ENCODE measurements around the gene CXCL11. TPM values are rescaled to one million over a fixed set of nuclear protein-coding genes. Genes with fewer than 3 reads are reported as not detected.

Gene CXCL11
- total RNA-seq, 1 experiment from 2014 or later, result not detected

GRCh38 chr4:76013540-76013939 lies 22.3 kb downstream of the CXCL11 start:
- no peak for DNase-seq
- Histone ChIP-seq H3F3A (ENCODE audit: insufficient read depth, low read depth) (no peaks in the 10 kb centered on the region), H3K36me3 (ENCODE audit: low read depth) (no peaks in the 10 kb centered on the region), H3K4me1 (replicated peaks; ENCODE audit: insufficient read depth) (peaks cover 6% of the 10 kb centered on the region; the same call in 1 of the 2 replicates), H3K9me2 (ENCODE audit: insufficient read depth) (no peaks in the 10 kb centered on the region), H3K79me2 (ENCODE audit: low read depth) (no peaks in the 10 kb centered on the region), H3K27ac (no peak overlapping the region), H2AFZ (no peak overlapping the region), H3K4me3 (no peak overlapping the region), H3K4me2 (no peak overlapping the region), H3K27me3 (ENCODE audit: insufficient read depth, low read depth) (no peaks in the 10 kb centered on the region), H3K9me3 (ENCODE audit: insufficient read depth, low read depth) (no peaks in the 10 kb centered on the region), H4K20me1 (ENCODE audit: insufficient read depth) (no peaks in the 10 kb centered on the region)
- POLR2A ChIA-PET (ENCODE audit: unreplicated experiment), result no interaction called here
- CTCF ChIA-PET, result no interaction called here
- intact Hi-C loops (cut with micrococcal nuclease; ENCODE audit: unreplicated experiment), result no loop called here
- TF ChIP-seq EZH2 (IDR thresholded peaks at IDR 0.05; ENCODE audit: low read depth), result no peak
- TF ChIP-seq, protein P1, sequence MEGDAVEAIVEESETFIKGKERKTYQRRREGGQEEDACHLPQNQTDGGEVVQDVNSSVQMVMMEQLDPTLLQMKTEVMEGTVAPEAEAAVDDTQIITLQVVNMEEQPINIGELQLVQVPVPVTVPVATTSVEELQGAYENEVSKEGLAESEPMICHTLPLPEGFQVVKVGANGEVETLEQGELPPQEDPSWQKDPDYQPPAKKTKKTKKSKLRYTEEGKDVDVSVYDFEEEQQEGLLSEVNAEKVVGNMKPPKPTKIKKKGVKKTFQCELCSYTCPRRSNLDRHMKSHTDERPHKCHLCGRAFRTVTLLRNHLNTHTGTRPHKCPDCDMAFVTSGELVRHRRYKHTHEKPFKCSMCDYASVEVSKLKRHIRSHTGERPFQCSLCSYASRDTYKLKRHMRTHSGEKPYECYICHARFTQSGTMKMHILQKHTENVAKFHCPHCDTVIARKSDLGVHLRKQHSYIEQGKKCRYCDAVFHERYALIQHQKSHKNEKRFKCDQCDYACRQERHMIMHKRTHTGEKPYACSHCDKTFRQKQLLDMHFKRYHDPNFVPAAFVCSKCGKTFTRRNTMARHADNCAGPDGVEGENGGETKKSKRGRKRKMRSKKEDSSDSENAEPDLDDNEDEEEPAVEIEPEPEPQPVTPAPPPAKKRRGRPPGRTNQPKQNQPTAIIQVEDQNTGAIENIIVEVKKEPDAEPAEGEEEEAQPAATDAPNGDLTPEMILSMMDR (conservative IDR thresholded peaks at IDR 0.05), result no peak
- BruUV-seq (replicated peaks), result no TSS peak

DNA sequence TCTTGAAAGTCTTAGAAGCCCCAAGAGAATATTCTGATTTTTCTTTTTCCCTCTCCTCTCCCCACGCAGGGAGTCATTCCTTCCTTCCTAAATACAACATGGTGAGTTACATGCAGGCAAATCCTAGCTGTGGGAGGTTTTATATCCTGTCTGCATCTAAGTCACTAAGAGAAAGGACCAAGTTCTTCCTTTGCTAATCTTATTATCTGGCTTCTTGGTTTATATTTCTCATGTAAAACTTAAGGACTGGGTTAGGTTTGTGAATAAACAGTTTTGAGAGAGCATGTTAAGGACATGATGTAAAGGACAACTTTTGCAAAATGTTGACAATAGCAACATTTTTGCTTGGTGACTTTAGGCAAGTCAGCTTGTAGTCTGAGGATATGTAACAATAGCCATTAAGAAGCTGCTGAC lies 23.5 kb downstream of the CXCL11 start:
- no peak overlapping the region for H2AFZ ChIP-seq

DNA sequence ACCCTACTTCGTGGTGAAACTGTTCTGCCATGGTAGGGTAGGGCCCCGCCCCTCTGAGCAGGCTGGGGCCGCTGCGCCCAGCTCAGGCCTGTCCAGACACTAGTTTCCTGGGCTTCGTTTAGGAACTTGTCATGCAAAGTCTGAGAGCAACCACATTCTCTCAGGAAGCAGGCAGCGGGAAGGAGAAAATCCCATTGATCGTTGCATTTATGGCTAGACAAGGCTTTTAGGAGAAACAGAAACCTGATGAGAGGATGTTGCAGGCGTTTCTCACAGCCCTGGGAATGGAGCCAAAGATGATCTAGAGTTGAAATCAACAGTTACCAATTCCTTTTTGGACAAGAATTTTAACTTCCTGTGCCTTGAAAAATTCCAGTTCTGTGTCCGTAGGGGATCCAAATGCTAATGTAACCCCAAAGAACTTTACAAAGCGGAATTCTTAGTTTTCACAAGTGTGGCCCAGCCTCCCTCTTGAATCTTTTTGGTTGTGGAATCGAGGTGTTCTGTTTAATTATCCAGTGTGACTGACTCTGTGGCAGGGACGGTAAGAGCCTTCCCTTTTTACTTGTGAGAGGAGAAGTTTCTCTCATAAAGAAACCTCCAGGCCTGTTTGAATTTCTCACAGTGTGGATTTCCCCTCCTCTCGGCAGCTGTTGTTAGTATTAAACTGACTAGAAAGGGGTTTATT lies 24.0 kb downstream of the CXCL11 start:
- intact Hi-C loops (cut with micrococcal nuclease; ENCODE audit: unreplicated experiment), result no loop called here
- Histone ChIP-seq H2AFZ (no peak overlapping the region), H3K27ac (no peak overlapping the region), H3K9me2 (ENCODE audit: insufficient read depth) (no peaks in the 10 kb centered on the region), H3K27me3 (ENCODE audit: insufficient read depth, low read depth) (no peaks in the 10 kb centered on the region), H4K20me1 (ENCODE audit: insufficient read depth) (no peaks in the 10 kb centered on the region), H3K4me3 (no peak overlapping the region), H3K9me3 (ENCODE audit: insufficient read depth, low read depth) (no peaks in the 10 kb centered on the region), H3K4me2 (no peak overlapping the region), H3K36me3 (ENCODE audit: low read depth) (no peaks in the 10 kb centered on the region), H3K4me1 (replicated peaks; ENCODE audit: insufficient read depth) (peaks cover 16% of the 10 kb centered on the region), H3F3A (ENCODE audit: insufficient read depth, low read depth) (peaks cover 7% of the 10 kb centered on the region; the same call in 1 of the 2 replicates), H3K79me2 (ENCODE audit: low read depth) (no peaks in the 10 kb centered on the region)
- ChIA-PET CTCF (no interaction called here), POLR2A (ENCODE audit: unreplicated experiment) (no interaction called here)
- TF ChIP-seq, protein P1 (conservative IDR thresholded peaks at IDR 0.05), result no peak
- no peak for TF ChIP-seq EZH2 (IDR thresholded peaks at IDR 0.05; ENCODE audit: low read depth)
- no peak for DNase-seq
- BruUV-seq (replicated peaks), result no TSS peak

More for the DNA sequence above, 23.5 kb downstream of the CXCL11 start:
- ChIA-PET CTCF (no interaction called here), POLR2A (ENCODE audit: unreplicated experiment) (no interaction called here)
- H3K27me3 ChIP-seq (ENCODE audit: insufficient read depth, low read depth), result no peaks in the 10 kb centered on the region
- no peak overlapping the region for H3K27ac ChIP-seq
- no peaks in the 10 kb centered on the region for H4K20me1 ChIP-seq (ENCODE audit: insufficient read depth)
- peaks cover 2% of the 10 kb centered on the region; the same call in 1 of the 2 replicates for H3F3A ChIP-seq (ENCODE audit: insufficient read depth, low read depth)
- peaks cover 11% of the 10 kb centered on the region for H3K4me1 ChIP-seq (replicated peaks; ENCODE audit: insufficient read depth)
- no peaks in the 10 kb centered on the region for H3K9me3 ChIP-seq (ENCODE audit: insufficient read depth, low read depth)
- H3K79me2 ChIP-seq (ENCODE audit: low read depth), result no peaks in the 10 kb centered on the region
- DNase-seq, result no peak
- TF ChIP-seq EZH2 (IDR thresholded peaks at IDR 0.05; ENCODE audit: low read depth), result no peak
- TF ChIP-seq, protein P1 (conservative IDR thresholded peaks at IDR 0.05), result no peak
- no TSS peak for BruUV-seq (replicated peaks)
- H3K36me3 ChIP-seq (ENCODE audit: low read depth), result no peaks in the 10 kb centered on the region
- no peaks in the 10 kb centered on the region for H3K9me2 ChIP-seq (ENCODE audit: insufficient read depth)
- no peak overlapping the region for H3K4me3 ChIP-seq
- intact Hi-C loops (cut with micrococcal nuclease; ENCODE audit: unreplicated experiment), result no loop called here
- no peak overlapping the region for H3K4me2 ChIP-seq
